Measurements from ENCODE around the gene OR2J3.
"Not testable (repeated sequence)": the region's sequence is repeated elsewhere in the genome, so short reads cannot be mapped to it uniquely, and the experiment has no call there.

- not testable (repeated sequence) for TF ChIP-seq POLR2A, CTCF (IDR thresholded peaks at IDR 0.05)
Observed at GRCh38 chr6:29159922-29160321, 52.1 kb downstream of the OR2J3 start.
